Neuronal stem cell (in vitro differentiated cells): ENCODE data around the gene ZNF780B.

Experiments used
- DNase-seq: peaks from one replicate; pipeline ENCODE4 v3.0.0-alpha.2; 2013; ENCODE audit warnings: low spot score
- H2AFZ ChIP-seq: one replicate; pipeline ENCODE4 v1.6.1; 2013; ENCODE audit warnings: mild to moderate bottlenecking, low read length, inconsistent platforms
- H2AK5ac ChIP-seq: 2 replicates; pipeline ENCODE4 v1.6.1; 2013; ENCODE audit warnings: low read depth, mild to moderate bottlenecking, inconsistent platforms, low read length, moderate library complexity, mixed read lengths
- H2BK120ac ChIP-seq: 2 replicates; pipeline ENCODE4 v1.6.1; 2013; ENCODE audit warnings: low read depth, mild to moderate bottlenecking, inconsistent platforms, low read length, moderate library complexity, mixed read lengths
- H2BK12ac ChIP-seq: one replicate; pipeline ENCODE4 v1.6.1; 2013; ENCODE audit warnings: low read length, inconsistent platforms
- H2BK15ac ChIP-seq: 2 replicates; pipeline ENCODE4 v1.6.1; 2013; ENCODE audit warnings: mild to moderate bottlenecking, low read length, inconsistent platforms, mixed read lengths
- H2BK5ac ChIP-seq: one replicate; pipeline ENCODE4 v1.6.1; 2013; ENCODE audit warnings: inconsistent platforms, mild to moderate bottlenecking, low read length, moderate library complexity
- H3K14ac ChIP-seq: one replicate; pipeline ENCODE4 v1.6.1; 2013; ENCODE audit warnings: low read length, inconsistent platforms
- H3K18ac ChIP-seq: 2 replicates; pipeline ENCODE4 v1.6.1; 2013; ENCODE audit warnings: low read length, inconsistent platforms
- H3K23ac ChIP-seq: 2 replicates; pipeline ENCODE4 v1.6.1; 2013; ENCODE audit warnings: low read depth, mild to moderate bottlenecking, mixed read lengths, low read length, inconsistent platforms; ENCODE audit not compliant: poor library complexity
- H3K27ac ChIP-seq: replicated peaks from 3 replicates; pipeline ENCODE4 v1.5.1; 2013; ENCODE audit warnings: low read length, inconsistent platforms
- H3K27me3 ChIP-seq, 3 experiments: 2 replicates each; pipeline ENCODE4 v1.6.1; 2013; ENCODE audit warnings: low read length in 3 of 3, mild to moderate bottlenecking in 2 of 3, inconsistent platforms in 1 of 3, low read depth in 1 of 3, mixed read lengths in 1 of 3, moderate library complexity in 1 of 3; ENCODE audit not compliant: control insufficient read depth in 3 of 3, insufficient read depth in 3 of 3
- H3K36me3 ChIP-seq, 2 donors: replicated peaks in 1 of 2; 2 replicates each; pipeline ENCODE4 v1.6.1; 2013; ENCODE audit warnings: low read length in 2 of 2; ENCODE audit not compliant: control insufficient read depth in 2 of 2, insufficient read depth in 2 of 2
- H3K4ac ChIP-seq: 2 replicates; pipeline ENCODE4 v1.6.1; 2013; ENCODE audit warnings: inconsistent platforms, mild to moderate bottlenecking, low read length, moderate library complexity
- H3K4me1 ChIP-seq, 2 donors: 1 replicate in 1 of 2; 2 replicates in 1 of 2; pipeline ENCODE4 v1.6.1; 2013; ENCODE audit warnings: low read length in 2 of 2, low read depth in 1 of 2; ENCODE audit not compliant: control insufficient read depth in 2 of 2, insufficient read depth in 1 of 2
- H3K4me2 ChIP-seq: one replicate; pipeline ENCODE4 v1.6.1; 2013; ENCODE audit warnings: mild to moderate bottlenecking, low read length, inconsistent platforms; ENCODE audit not compliant: insufficient read depth, poor library complexity, severe bottlenecking
- H3K4me3 ChIP-seq, 2 donors: 2 replicates each; pipeline ENCODE4 v1.5.1; 2013; ENCODE audit warnings: low read length in 2 of 2, mild to moderate bottlenecking in 2 of 2, inconsistent platforms in 1 of 2, moderate library complexity in 1 of 2
- H3K79me1 ChIP-seq: one replicate; pipeline ENCODE4 v1.6.1; 2013; ENCODE audit warnings: low read depth, mild to moderate bottlenecking, inconsistent platforms, low read length, moderate library complexity
- H3K9ac ChIP-seq: one replicate; pipeline ENCODE4 v1.6.1; 2013; ENCODE audit warnings: mild to moderate bottlenecking, low read depth, low read length, inconsistent platforms; ENCODE audit not compliant: poor library complexity
- H3K9me3 ChIP-seq, 2 donors: replicated peaks in 1 of 2; 2 replicates each; pipeline versions ENCODE3 to v1.6.1; 2013; ENCODE audit warnings: low read length in 2 of 2, mild to moderate bottlenecking in 2 of 2, inconsistent platforms in 1 of 2, low read depth in 1 of 2, mixed read lengths in 1 of 2, moderate library complexity in 1 of 2; ENCODE audit not compliant: control insufficient read depth in 2 of 2, insufficient read depth in 1 of 2
- H4K8ac ChIP-seq: one replicate; pipeline ENCODE4 v1.6.1; 2013; ENCODE audit warnings: low read depth, mild to moderate bottlenecking, inconsistent platforms, low read length, moderate library complexity
- H4K91ac ChIP-seq: one replicate; pipeline ENCODE4 v1.6.1; 2013; ENCODE audit warnings: low read length, low read depth, mild to moderate bottlenecking, inconsistent platforms; ENCODE audit not compliant: poor library complexity
- WGBS, 2 donors: extraction: QIAGEN DNeasy Blood & Tissue Kit; methylation state at CpG; one replicate each; pipeline ENCODE4 v1.1.7; 2013; ENCODE audit warnings: missing lambda C conversion rate in 2 of 2, mixed read lengths in 1 of 2; ENCODE audit not compliant: insufficient read length in 2 of 2, insufficient replicate concordance in 1 of 2; ENCODE audit errors: extremely low coverage in 2 of 2; 5-methylcytosine and 5-hydroxymethylcytosine counted together

ZNF780B gene

GRCh38 chr19:39987167-39987566 is 68.9 kb downstream of the ZNF780B start:
- Histone ChIP-seq H3K18ac (no peak overlapping the region), H2BK12ac (no peak overlapping the region), H2BK5ac (no peak overlapping the region), H2AK5ac (no peak overlapping the region), H3K23ac (no peak overlapping the region), H2BK120ac (no peak overlapping the region), H3K14ac (no peak overlapping the region), H3K27ac (no peak overlapping the region), H3K9ac (no peak overlapping the region), H3K9me3 (peaks cover 6 to 50% of the 10 kb centered on the region in 2 donors), H3K4me3 (no peak overlapping the region), H4K91ac (no peak overlapping the region), H3K4me1 (peaks cover 0 to 1% of the 10 kb centered on the region in 2 donors), H2AFZ (no peak overlapping the region), H3K4ac (no peak overlapping the region), H2BK15ac (no peak overlapping the region), H3K4me2 (no peak overlapping the region), H3K36me3 (peaks cover 0 to 19% of the 10 kb centered on the region in 2 donors), H3K79me1 (peaks cover 2% of the 10 kb centered on the region), H3K27me3 (no peaks in the 10 kb centered on the region), H4K8ac (no peak overlapping the region)
- DNase-seq = no peak

GRCh38 chr19:39986643-39987042 is 69.4 kb downstream of the ZNF780B start:
- Histone ChIP-seq H3K79me1 (peaks cover 2% of the 10 kb centered on the region), H2BK15ac (no peak overlapping the region), H3K27me3 (no peaks in the 10 kb centered on the region), H3K36me3 (peaks cover 2 to 25% of the 10 kb centered on the region in 2 donors), H3K9ac (no peak overlapping the region), H3K4me3 (no peak overlapping the region), H3K23ac (no peak overlapping the region), H3K4me2 (no peak overlapping the region), H3K4me1 (peaks cover 0 to 1% of the 10 kb centered on the region in 2 donors), H4K8ac (no peak overlapping the region), H4K91ac (no peak overlapping the region), H2BK5ac (no peak overlapping the region), H3K27ac (no peak overlapping the region), H3K4ac (no peak overlapping the region), H3K9me3 (peaks cover 6 to 52% of the 10 kb centered on the region in 2 donors), H2AFZ (no peak overlapping the region), H2BK12ac (no peak overlapping the region), H3K14ac (no peak overlapping the region), H2BK120ac (no peak overlapping the region), H2AK5ac (no peak overlapping the region), H3K18ac (no peak overlapping the region)
- no peak for DNase-seq

- Histone ChIP-seq H3K27ac (no peak overlapping the region), H2BK15ac (no peak overlapping the region), H4K91ac (no peak overlapping the region), H4K8ac (no peak overlapping the region), H3K79me1 (peaks cover 2% of the 10 kb centered on the region), H2BK120ac (no peak overlapping the region), H2BK12ac (no peak overlapping the region), H3K9me3 (peaks cover 3 to 52% of the 10 kb centered on the region in 2 donors), H2AFZ (no peak overlapping the region), H3K9ac (no peak overlapping the region), H2BK5ac (no peak overlapping the region), H2AK5ac (no peak overlapping the region), H3K23ac (no peak overlapping the region), H3K27me3 (no peaks in the 10 kb centered on the region), H3K14ac (no peak overlapping the region), H3K36me3 (peaks cover 19 to 53% of the 10 kb centered on the region in 2 donors), H3K4me1 (no peaks in the 10 kb centered on the region), H3K4ac (no peak overlapping the region), H3K18ac (no peak overlapping the region), H3K4me2 (no peak overlapping the region), H3K4me3 (no peak overlapping the region)
- DNase-seq = no peak
- no CpG with 5 or more reads among the region's 5 CpGs for WGBS, 2 donors
Observed at GRCh38 chr19:39983695-39984300, 72.2 kb downstream of the ZNF780B start.

GRCh38 chr19:39982883-39983282 is 73.1 kb downstream of the ZNF780B start:
- no peak overlapping the region for H3K9ac ChIP-seq
- peaks cover 3 to 52% of the 10 kb centered on the region in 2 donors for H3K9me3 ChIP-seq
- H3K36me3 ChIP-seq = peaks cover 27 to 62% of the 10 kb centered on the region in 2 donors
- H3K27ac ChIP-seq = no peak overlapping the region
- no peak overlapping the region for H2BK15ac ChIP-seq
- no peak overlapping the region for H3K14ac ChIP-seq
- H2AFZ ChIP-seq = no peak overlapping the region
- H3K4me2 ChIP-seq = no peak overlapping the region
- no peak overlapping the region for H4K91ac ChIP-seq
- no peaks in the 10 kb centered on the region for H3K79me1 ChIP-seq
- no peak overlapping the region for H2BK120ac ChIP-seq
- H3K18ac ChIP-seq = no peak overlapping the region
- H2BK12ac ChIP-seq = no peak overlapping the region
- H3K27me3 ChIP-seq = no peaks in the 10 kb centered on the region
- no peak overlapping the region for H2AK5ac ChIP-seq
- WGBS, 2 donors = no CpG with 5 or more reads among the region's 1 CpG
- H2BK5ac ChIP-seq = no peak overlapping the region
- no peak for DNase-seq
- H4K8ac ChIP-seq = no peak overlapping the region
- no peak overlapping the region for H3K23ac ChIP-seq
- no peak overlapping the region for H3K4ac ChIP-seq
- H3K4me3 ChIP-seq = no peak overlapping the region
- no peaks in the 10 kb centered on the region for H3K4me1 ChIP-seq
